ENCODE measurements around the gene GARIN5A. TPM values are rescaled to one million over a fixed set of nuclear protein-coding genes. Genes with fewer than 3 reads are reported as not detected.

Gene GARIN5A
- total RNA-seq = 0.52 TPM

- no peaks in the 10 kb centered on the region for H3K9me3 ChIP-seq (ENCODE audit: control insufficient read depth in 3 of 3, low read length in 3 of 3)
- no peaks in the 10 kb centered on the region for H3K27me3 ChIP-seq (ENCODE audit: control insufficient read depth in 3 of 3, insufficient read depth in 3 of 3, low read length in 3 of 3)
- H3K36me3 ChIP-seq (ENCODE audit: control insufficient read depth in 3 of 3, insufficient read depth in 3 of 3, low read length in 3 of 3) = peaks cover 29 to 31% (median 30%) of the 10 kb centered on the region in 3 donors
- peak within 1 kb of the TSS; percentile 91 to 96 (median 92) for H3K9ac ChIP-seq (ENCODE audit: low read depth in 1 of 3, low read length in 3 of 3)
- peaks cover 15 to 33% (median 17%) of the 10 kb centered on the region in 3 donors for H3K4me1 ChIP-seq (ENCODE audit: control insufficient read depth in 3 of 3, insufficient read depth in 3 of 3, low read length in 3 of 3)
- peak within 1 kb of the TSS; percentile 92 to 98 (median 97) for H3K4me3 ChIP-seq (ENCODE audit: low read length in 3 of 3)
- H3K27ac ChIP-seq (ENCODE audit: low read depth, low read length) = peak within 1 kb of the TSS; percentile 70
These were observed at the start of gene GARIN5A, which contains the start of gene EMC10 for GRCh38 chr19:50476224-50476906. TSS of gene GARIN5A (minus strand) at chr19:50476848. CDS start at chr19:50476388, 460 bp downstream. TSS of gene EMC10 (plus strand) at chr19:50476507. CDS start at chr19:50476545, 38 bp downstream.

GRCh38 chr19:50522881-50523280 is 46.2 kb upstream of the GARIN5A start:
- Histone ChIP-seq H3K4me1 (ENCODE audit: control insufficient read depth in 3 of 3, insufficient read depth in 3 of 3, low read length in 3 of 3) (no peaks in the 10 kb centered on the region), H3K9me3 (ENCODE audit: control insufficient read depth in 3 of 3, low read length in 3 of 3) (no peaks in the 10 kb centered on the region), H3K27me3 (ENCODE audit: control insufficient read depth in 3 of 3, insufficient read depth in 3 of 3, low read length in 3 of 3) (peaks cover 0 to 6% (median 3%) of the 10 kb centered on the region in 3 donors), H3K27ac (ENCODE audit: low read depth, low read length) (no peak overlapping the region), H3K9ac (ENCODE audit: low read depth in 1 of 3, low read length in 3 of 3) (no peak overlapping the region), H3K36me3 (ENCODE audit: control insufficient read depth in 3 of 3, insufficient read depth in 3 of 3, low read length in 3 of 3) (no peaks in the 10 kb centered on the region), H3K4me3 (ENCODE audit: low read length in 3 of 3) (no peak overlapping the region)

GRCh38 chr19:50520822-50521465 is 44.3 kb upstream of the GARIN5A start:
- H3K27ac ChIP-seq (ENCODE audit: low read depth, low read length) = no peak overlapping the region
- H3K27me3 ChIP-seq (ENCODE audit: control insufficient read depth in 3 of 3, insufficient read depth in 3 of 3, low read length in 3 of 3) = peaks cover 0 to 6% (median 0%) of the 10 kb centered on the region in 3 donors

GRCh38 chr19:50519006-50519575 is 42.4 kb upstream of the GARIN5A start:
- no peak overlapping the region for H3K9ac ChIP-seq (ENCODE audit: low read depth in 1 of 3, low read length in 3 of 3)
- no peaks in the 10 kb centered on the region for H3K4me1 ChIP-seq (ENCODE audit: control insufficient read depth in 3 of 3, insufficient read depth in 3 of 3, low read length in 3 of 3)
- H3K27ac ChIP-seq (ENCODE audit: low read depth, low read length) = no peak overlapping the region
- peaks cover 0 to 6% (median 0%) of the 10 kb centered on the region in 3 donors for H3K27me3 ChIP-seq (ENCODE audit: control insufficient read depth in 3 of 3, insufficient read depth in 3 of 3, low read length in 3 of 3)
- no peaks in the 10 kb centered on the region for H3K9me3 ChIP-seq (ENCODE audit: control insufficient read depth in 3 of 3, low read length in 3 of 3)
- H3K4me3 ChIP-seq (ENCODE audit: low read length in 3 of 3) = no peak overlapping the region
- no peaks in the 10 kb centered on the region for H3K36me3 ChIP-seq (ENCODE audit: control insufficient read depth in 3 of 3, insufficient read depth in 3 of 3, low read length in 3 of 3)

More at GRCh38 chr19:50520822-50521465, 44.3 kb upstream of the GARIN5A start:
- Histone ChIP-seq H3K4me1 (ENCODE audit: control insufficient read depth in 3 of 3, insufficient read depth in 3 of 3, low read length in 3 of 3) (no peaks in the 10 kb centered on the region), H3K4me3 (ENCODE audit: low read length in 3 of 3) (no peak overlapping the region), H3K9me3 (ENCODE audit: control insufficient read depth in 3 of 3, low read length in 3 of 3) (no peaks in the 10 kb centered on the region), H3K36me3 (ENCODE audit: control insufficient read depth in 3 of 3, insufficient read depth in 3 of 3, low read length in 3 of 3) (no peaks in the 10 kb centered on the region), H3K9ac (ENCODE audit: low read depth in 1 of 3, low read length in 3 of 3) (no peak overlapping the region)

GRCh38 chr19:50518091-50519005 is 41.7 kb upstream of the GARIN5A start:
- no peaks in the 10 kb centered on the region for H3K36me3 ChIP-seq (ENCODE audit: control insufficient read depth in 3 of 3, insufficient read depth in 3 of 3, low read length in 3 of 3)
- peaks cover 0 to 6% (median 0%) of the 10 kb centered on the region in 3 donors for H3K27me3 ChIP-seq (ENCODE audit: control insufficient read depth in 3 of 3, insufficient read depth in 3 of 3, low read length in 3 of 3)
- no peaks in the 10 kb centered on the region for H3K4me1 ChIP-seq (ENCODE audit: control insufficient read depth in 3 of 3, insufficient read depth in 3 of 3, low read length in 3 of 3)
- H3K9me3 ChIP-seq (ENCODE audit: control insufficient read depth in 3 of 3, low read length in 3 of 3) = no peaks in the 10 kb centered on the region
- H3K4me3 ChIP-seq (ENCODE audit: low read length in 3 of 3) = no peak overlapping the region
- no peak overlapping the region for H3K27ac ChIP-seq (ENCODE audit: low read depth, low read length)
- no peak overlapping the region for H3K9ac ChIP-seq (ENCODE audit: low read depth in 1 of 3, low read length in 3 of 3)

GRCh38 chr19:50517704-50518075 is 41.0 kb upstream of the GARIN5A start:
- Histone ChIP-seq H3K4me3 (ENCODE audit: low read length in 3 of 3) (no peak overlapping the region), H3K36me3 (ENCODE audit: control insufficient read depth in 3 of 3, insufficient read depth in 3 of 3, low read length in 3 of 3) (no peaks in the 10 kb centered on the region), H3K27ac (ENCODE audit: low read depth, low read length) (no peak overlapping the region), H3K27me3 (ENCODE audit: control insufficient read depth in 3 of 3, insufficient read depth in 3 of 3, low read length in 3 of 3) (peaks cover 0 to 6% (median 0%) of the 10 kb centered on the region in 3 donors), H3K9ac (ENCODE audit: low read depth in 1 of 3, low read length in 3 of 3) (no peak overlapping the region), H3K9me3 (ENCODE audit: control insufficient read depth in 3 of 3, low read length in 3 of 3) (no peaks in the 10 kb centered on the region), H3K4me1 (ENCODE audit: control insufficient read depth in 3 of 3, insufficient read depth in 3 of 3, low read length in 3 of 3) (no peaks in the 10 kb centered on the region)

GRCh38 chr19:50516964-50517703 is 40.5 kb upstream of the GARIN5A start:
- Histone ChIP-seq H3K36me3 (ENCODE audit: control insufficient read depth in 3 of 3, insufficient read depth in 3 of 3, low read length in 3 of 3) (no peaks in the 10 kb centered on the region), H3K9me3 (ENCODE audit: control insufficient read depth in 3 of 3, low read length in 3 of 3) (no peaks in the 10 kb centered on the region), H3K4me1 (ENCODE audit: control insufficient read depth in 3 of 3, insufficient read depth in 3 of 3, low read length in 3 of 3) (no peaks in the 10 kb centered on the region), H3K27ac (ENCODE audit: low read depth, low read length) (no peak overlapping the region), H3K27me3 (ENCODE audit: control insufficient read depth in 3 of 3, insufficient read depth in 3 of 3, low read length in 3 of 3) (peaks cover 0 to 6% (median 0%) of the 10 kb centered on the region in 3 donors), H3K4me3 (ENCODE audit: low read length in 3 of 3) (no peak overlapping the region), H3K9ac (ENCODE audit: low read depth in 1 of 3, low read length in 3 of 3) (no peak overlapping the region)

- Histone ChIP-seq H3K4me3 (ENCODE audit: low read length in 3 of 3) (no peak overlapping the region), H3K36me3 (ENCODE audit: control insufficient read depth in 3 of 3, insufficient read depth in 3 of 3, low read length in 3 of 3) (no peaks in the 10 kb centered on the region), H3K27ac (ENCODE audit: low read depth, low read length) (no peak overlapping the region), H3K27me3 (ENCODE audit: control insufficient read depth in 3 of 3, insufficient read depth in 3 of 3, low read length in 3 of 3) (peaks cover 0 to 6% (median 0%) of the 10 kb centered on the region in 3 donors), H3K9me3 (ENCODE audit: control insufficient read depth in 3 of 3, low read length in 3 of 3) (no peaks in the 10 kb centered on the region), H3K4me1 (ENCODE audit: control insufficient read depth in 3 of 3, insufficient read depth in 3 of 3, low read length in 3 of 3) (peaks cover 0 to 3% (median 0%) of the 10 kb centered on the region in 3 donors), H3K9ac (ENCODE audit: low read depth in 1 of 3, low read length in 3 of 3) (no peak overlapping the region)
These were observed 39.8 kb upstream of the GARIN5A start for GRCh38 chr19:50516456-50516855.

- H3K4me3 ChIP-seq (ENCODE audit: low read length in 3 of 3) = no peak overlapping the region
- no peaks in the 10 kb centered on the region for H3K9me3 ChIP-seq (ENCODE audit: control insufficient read depth in 3 of 3, low read length in 3 of 3)
- no peak overlapping the region for H3K27ac ChIP-seq (ENCODE audit: low read depth, low read length)
- H3K9ac ChIP-seq (ENCODE audit: low read depth in 1 of 3, low read length in 3 of 3) = no peak overlapping the region
- H3K27me3 ChIP-seq (ENCODE audit: control insufficient read depth in 3 of 3, insufficient read depth in 3 of 3, low read length in 3 of 3) = peaks cover 0 to 6% (median 0%) of the 10 kb centered on the region in 3 donors
- peaks cover 6 to 11% (median 7%) of the 10 kb centered on the region in 3 donors for H3K4me1 ChIP-seq (ENCODE audit: control insufficient read depth in 3 of 3, insufficient read depth in 3 of 3, low read length in 3 of 3)
- H3K36me3 ChIP-seq (ENCODE audit: control insufficient read depth in 3 of 3, insufficient read depth in 3 of 3, low read length in 3 of 3) = no peaks in the 10 kb centered on the region
These were observed 38.5 kb upstream of the GARIN5A start for GRCh38 chr19:50515168-50515561.
